Suprapubic skin (tissue), 4 donors: ENCODE measurements around the gene KRT6B.

Source experiments
- POLR2A ChIP-seq, 2 donors: fragments of 450-650 bp; IDR thresholded peaks; one replicate each; pipeline ENCODE4 v1.6.1; 2017; ENCODE audit warnings: antibody characterized with exemption in 2 of 2, mild to moderate bottlenecking in 2 of 2, moderate library complexity in 2 of 2
- POLR2AphosphoS5 ChIP-seq, 3 donors: sonication (generic); formaldehyde crosslinking; IDR thresholded peaks; one replicate each; pipeline ENCODE4 v1.6.1; 2017; ENCODE audit warnings: antibody characterized with exemption in 3 of 3

DNA sequence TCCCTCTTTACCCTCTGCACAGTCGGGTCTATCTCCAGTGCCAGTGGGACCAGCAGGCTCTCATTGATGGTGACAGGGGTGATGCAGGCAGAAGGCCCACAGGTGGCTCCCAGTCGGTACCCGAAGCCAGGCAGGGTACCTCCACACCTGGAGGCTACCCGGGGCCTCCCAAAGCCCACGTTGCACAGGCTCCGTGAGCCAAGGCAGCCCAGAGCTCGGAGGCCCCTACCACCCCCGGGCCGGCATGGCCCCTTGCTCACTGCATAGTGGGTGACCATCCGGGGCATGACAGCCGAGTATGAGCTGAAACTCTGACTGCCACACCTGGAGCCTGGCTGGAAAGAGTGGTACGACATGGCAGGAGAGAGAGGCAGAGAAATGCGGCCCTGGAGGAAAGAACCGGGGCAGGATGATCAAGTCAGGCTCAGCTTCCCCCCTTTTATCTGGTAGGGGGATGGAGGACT is 46.0 kb downstream of the KRT6B start, which contains the start of gene KRT82:
- TF ChIP-seq POLR2AphosphoS5 (IDR thresholded peaks at IDR 0.05) (no peak), POLR2A (IDR thresholded peaks at IDR 0.05) (no peak)
